C1 segment of cervical spinal cord (tissue), 14 donors: ENCODE measurements around the gene ENPP4.
"Not testable (repeated sequence)": the region's sequence is repeated elsewhere in the genome, so short reads cannot be mapped to it uniquely, and the experiment has no call there.

Source experiments
- DNase-seq, 14 donors: peaks; one replicate each; lab custom pipeline; 2025; lab: John Stamatoyannopoulos, UW

The ENPP4 gene, protein sequence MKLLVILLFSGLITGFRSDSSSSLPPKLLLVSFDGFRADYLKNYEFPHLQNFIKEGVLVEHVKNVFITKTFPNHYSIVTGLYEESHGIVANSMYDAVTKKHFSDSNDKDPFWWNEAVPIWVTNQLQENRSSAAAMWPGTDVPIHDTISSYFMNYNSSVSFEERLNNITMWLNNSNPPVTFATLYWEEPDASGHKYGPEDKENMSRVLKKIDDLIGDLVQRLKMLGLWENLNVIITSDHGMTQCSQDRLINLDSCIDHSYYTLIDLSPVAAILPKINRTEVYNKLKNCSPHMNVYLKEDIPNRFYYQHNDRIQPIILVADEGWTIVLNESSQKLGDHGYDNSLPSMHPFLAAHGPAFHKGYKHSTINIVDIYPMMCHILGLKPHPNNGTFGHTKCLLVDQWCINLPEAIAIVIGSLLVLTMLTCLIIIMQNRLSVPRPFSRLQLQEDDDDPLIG

GRCh38 chr6:46129629-46130511 lies at the start of gene ENPP4:
TSS of gene ENPP4 (plus strand) at chr6:46129989. CDS start at chr6:46139584, 9,595 bp downstream.
- DNase-seq, result peak; percentile 22 to 97 (median 89)

GRCh38 chr6:46080111-46080510 lies 49.7 kb upstream of the ENPP4 start:
- DNase-seq, result no peak

GRCh38 chr6:46085688-46086087 lies 44.1 kb upstream of the ENPP4 start:
- not testable (repeated sequence) for DNase-seq

DNA sequence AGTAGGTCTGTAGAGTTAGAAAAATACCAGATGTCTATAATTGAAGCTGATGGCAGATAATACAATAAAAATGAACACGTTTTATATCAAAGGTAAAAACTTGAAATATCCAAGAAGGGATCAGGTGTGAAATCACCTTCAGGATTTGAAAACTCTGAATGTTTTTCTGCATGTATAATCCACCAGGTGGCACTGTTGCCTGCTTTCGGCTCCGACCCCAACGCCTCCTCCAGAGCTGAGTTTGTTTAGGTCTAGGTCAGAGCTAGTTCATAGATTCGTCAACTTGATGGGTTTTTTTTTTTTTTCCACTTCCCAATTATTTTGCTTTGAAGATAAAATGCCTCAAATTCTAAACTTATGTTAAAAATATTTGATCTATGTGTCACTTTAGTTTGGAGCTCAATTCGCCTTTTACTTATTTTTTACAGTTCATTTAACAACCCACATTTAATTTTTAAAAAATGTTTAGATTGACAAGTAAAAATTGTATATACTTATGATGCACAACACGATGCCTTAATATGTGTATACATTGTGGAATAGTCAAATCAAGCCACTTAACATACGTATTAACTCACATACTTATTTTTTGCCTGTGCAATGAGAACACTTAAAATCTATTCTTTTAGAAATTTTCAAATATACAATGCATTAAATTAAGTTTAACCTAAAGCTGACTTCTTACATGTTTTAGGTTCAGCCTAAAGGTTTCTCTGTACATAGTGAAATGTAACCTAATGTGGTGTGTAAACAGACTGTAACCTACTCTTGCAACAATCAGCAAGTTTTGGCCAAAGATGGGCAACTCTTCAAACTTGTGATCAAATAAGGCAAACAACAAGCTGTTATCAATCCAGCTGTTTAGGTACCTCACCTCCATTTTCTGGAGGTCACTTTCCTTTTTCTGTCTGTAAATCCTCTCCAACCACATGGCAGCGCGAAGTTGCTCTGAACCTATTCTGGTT lies 39.4 kb upstream of the ENPP4 start:
- DNase-seq, result peak in 10 of 14 donors; percentile 0 to 46 (median 12)

GRCh38 chr6:46091080-46091478 lies 38.7 kb upstream of the ENPP4 start:
- no peak for DNase-seq

DNA sequence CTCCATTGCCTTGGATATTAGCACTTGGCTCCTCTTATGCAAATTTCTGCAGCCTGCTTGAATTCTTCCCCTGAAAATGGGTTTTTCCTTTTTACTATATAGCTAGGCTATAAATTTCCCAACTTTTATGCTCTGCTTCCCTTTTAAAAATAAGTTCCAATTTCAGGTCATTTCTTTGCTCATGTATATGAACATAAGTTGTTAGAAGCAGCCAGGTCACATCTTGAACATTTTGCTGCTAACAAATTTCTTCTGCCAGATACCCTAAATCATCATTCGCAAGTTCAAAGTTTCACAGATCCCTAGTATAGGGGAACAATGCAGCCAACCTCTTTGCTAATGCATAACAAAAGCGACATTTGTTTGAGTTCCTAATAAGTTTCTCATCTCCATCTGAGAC lies 34.5 kb upstream of the ENPP4 start:
- no peak for DNase-seq

- no peak for DNase-seq
Measured at GRCh38 chr6:46097366-46097765, 32.4 kb upstream of the ENPP4 start.

DNA sequence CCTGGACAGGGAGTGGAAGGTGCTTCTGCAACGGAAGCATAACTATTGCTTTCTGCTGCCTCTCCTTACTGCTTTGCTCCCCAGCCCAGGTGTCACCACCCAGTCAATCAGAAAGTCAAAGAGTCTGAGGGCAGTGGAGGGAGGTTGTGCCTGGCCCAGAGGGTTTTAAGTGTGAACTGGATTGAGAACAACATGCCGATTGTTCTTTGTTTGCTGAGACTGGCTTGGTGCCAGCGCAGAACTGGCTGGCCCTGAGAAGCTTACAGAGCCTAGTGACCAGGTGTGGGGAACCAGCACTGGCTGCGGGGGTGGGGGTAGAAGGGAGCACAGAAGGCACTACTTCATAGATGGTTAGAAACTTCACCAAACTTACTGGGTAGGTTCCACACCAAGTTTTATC lies 31.1 kb upstream of the ENPP4 start:
- DNase-seq, result peak in 12 of 14 donors; percentile 2 to 74 (median 52)

DNA sequence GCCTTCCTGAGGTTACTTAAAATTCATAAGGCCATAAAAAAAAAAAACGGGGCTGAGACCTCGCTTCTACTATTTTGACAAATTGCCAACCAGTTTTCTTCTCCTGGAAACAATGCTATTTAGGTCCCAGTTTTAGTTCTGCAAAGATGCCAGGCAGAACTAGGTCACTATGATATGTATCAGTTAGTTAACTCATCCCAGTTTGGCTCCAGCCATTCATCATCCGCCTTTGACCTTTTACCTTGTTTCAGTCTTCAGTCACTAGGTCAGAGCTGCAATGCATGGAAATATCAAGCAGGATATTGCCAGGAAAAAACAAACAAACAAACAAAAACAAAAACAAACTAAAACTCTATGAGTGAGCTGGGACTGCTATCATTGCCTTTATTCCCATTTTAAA lies 29.8 kb upstream of the ENPP4 start:
- no peak for DNase-seq

GRCh38 chr6:46102123-46102522 lies 27.7 kb upstream of the ENPP4 start:
- DNase-seq, result no peak

GRCh38 chr6:46103441-46104115 lies 26.2 kb upstream of the ENPP4 start:
- no peak for DNase-seq

- no peak for DNase-seq
Measured at GRCh38 chr6:46104209-46104608, 25.6 kb upstream of the ENPP4 start.

GRCh38 chr6:46105568-46105967 lies 24.2 kb upstream of the ENPP4 start:
- no peak for DNase-seq

GRCh38 chr6:46113370-46113769 lies 16.4 kb upstream of the ENPP4 start:
- no peak for DNase-seq

- DNase-seq, result no peak
Measured at GRCh38 chr6:46115634-46116033, 14.2 kb upstream of the ENPP4 start.

GRCh38 chr6:46116289-46116688 lies 13.5 kb upstream of the ENPP4 start:
- no peak for DNase-seq

GRCh38 chr6:46118157-46118556 lies 11.6 kb upstream of the ENPP4 start:
- DNase-seq, result no peak

DNA sequence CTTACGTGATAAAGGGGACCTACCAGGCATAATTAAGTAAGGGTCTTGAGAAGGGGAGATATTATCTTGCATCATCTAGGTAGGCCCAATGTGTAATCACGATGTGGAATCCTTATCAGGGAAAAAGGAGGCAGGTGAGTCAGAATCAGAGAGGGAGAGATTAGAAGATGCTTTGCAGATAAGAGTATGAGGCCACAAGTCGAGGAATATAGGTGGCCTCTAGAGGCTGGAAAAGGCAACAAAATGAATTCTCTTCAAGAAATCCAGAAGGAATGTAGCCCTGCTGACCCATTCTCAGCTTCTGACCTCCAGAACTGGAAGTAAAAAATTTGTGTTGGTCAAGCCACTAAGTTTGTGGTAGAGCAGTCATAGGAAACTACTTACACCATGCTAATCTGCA lies 11.0 kb upstream of the ENPP4 start:
- DNase-seq, result no peak

DNA sequence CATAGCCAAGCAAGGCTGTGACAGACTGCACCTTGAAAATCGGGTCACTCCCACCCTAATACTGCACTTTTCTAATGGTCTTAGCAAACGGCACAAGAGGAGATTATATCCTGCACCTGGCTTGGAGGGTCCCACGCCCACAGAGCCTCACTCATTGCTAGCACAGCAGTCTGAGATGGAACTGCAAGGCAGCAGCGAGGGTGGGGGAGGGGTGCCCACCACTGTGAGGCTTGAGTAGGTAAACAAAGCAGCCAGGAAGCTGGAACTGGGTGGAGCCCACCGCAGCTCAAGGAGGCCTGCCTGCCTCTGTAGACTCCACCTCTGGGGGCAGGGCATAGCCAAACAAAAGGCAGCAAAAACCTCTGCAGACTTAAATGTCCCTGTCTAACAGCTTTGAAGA lies 10.1 kb upstream of the ENPP4 start:
- DNase-seq, result not testable (repeated sequence)

DNA sequence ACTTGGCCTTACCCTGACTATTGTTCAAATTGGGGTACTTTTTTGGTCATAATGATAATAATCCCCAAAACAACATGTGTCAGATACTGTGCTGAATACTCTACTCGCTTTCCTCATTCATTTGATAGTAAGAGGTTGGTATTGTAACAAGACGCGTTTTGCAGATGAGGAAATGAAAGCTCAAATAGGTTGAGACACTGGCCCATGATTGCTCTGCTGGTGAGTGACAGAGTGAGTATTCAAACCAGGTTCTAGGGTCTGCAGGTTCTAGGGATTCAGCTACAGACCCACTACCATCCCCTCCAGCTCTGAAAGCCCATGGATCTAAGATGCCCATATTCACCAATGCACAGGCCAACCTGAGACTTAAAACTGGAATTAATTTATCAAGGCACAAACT lies 1.3 kb upstream of the ENPP4 start:
- DNase-seq, result no peak

DNA sequence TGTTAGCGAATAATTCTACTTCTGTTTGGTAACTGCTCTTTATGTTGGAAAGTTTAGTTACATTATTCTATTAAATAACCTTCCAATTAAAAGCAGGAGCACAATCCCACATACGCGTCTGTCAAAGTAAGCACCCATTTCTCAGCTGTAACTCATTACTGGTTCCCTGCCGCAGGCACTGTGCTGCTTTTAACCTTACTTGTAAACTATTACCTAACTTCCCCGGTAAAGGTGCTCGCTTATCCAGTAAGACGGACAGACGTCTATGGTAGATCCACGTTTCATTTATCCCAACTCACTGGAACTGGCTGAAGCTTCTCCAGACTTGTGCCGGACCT lies 529 bp upstream of the ENPP4 start:
- DNase-seq, result no peak
